ENCODE results near the gene EEIG1.

Gene EEIG1

GRCh38 chr9:127937388-127938297 lies 43.1 kb downstream of the EEIG1 start, which contains the start of gene DPM2:
Gene DPM2 (minus strand): TSS chr9:127937854. CDS start chr9:127937820, 34 bp downstream.
- TF ChIP-seq CTCF (IDR thresholded peaks at IDR 0.05; ENCODE audit: low read length, missing control alignments): no peak
- H3K4me3 ChIP-seq (replicated peaks; ENCODE audit: low read depth, low read length): peak within 1 kb of the TSS; percentile 91
- DNase-seq (ENCODE audit: low read depth): peak; percentile 85

- no peak for TF ChIP-seq CTCF (IDR thresholded peaks at IDR 0.05; ENCODE audit: low read length, missing control alignments)
- no peak for DNase-seq (ENCODE audit: low read depth)
- peak overlapping the region; percentile 91 for H3K4me3 ChIP-seq (replicated peaks; ENCODE audit: low read depth, low read length)
Measured at GRCh38 chr9:127937056-127937387, 43.8 kb downstream of the EEIG1 start.

- H3K4me3 ChIP-seq (replicated peaks; ENCODE audit: low read depth, low read length): peak overlapping the region; percentile 91
- no peak for DNase-seq (ENCODE audit: low read depth)
- no peak for TF ChIP-seq CTCF (IDR thresholded peaks at IDR 0.05; ENCODE audit: low read length, missing control alignments)
Measured at GRCh38 chr9:127936347-127936852, 44.4 kb downstream of the EEIG1 start.

- no peak for DNase-seq (ENCODE audit: low read depth)
- no peak overlapping the region for H3K4me3 ChIP-seq (replicated peaks; ENCODE audit: low read depth, low read length)
- TF ChIP-seq CTCF (IDR thresholded peaks at IDR 0.05; ENCODE audit: low read length, missing control alignments): no peak
Measured at GRCh38 chr9:127935765-127936221, 45.0 kb downstream of the EEIG1 start.

- no peak for TF ChIP-seq CTCF (IDR thresholded peaks at IDR 0.05; ENCODE audit: low read length, missing control alignments)
- no peak for DNase-seq (ENCODE audit: low read depth)
- H3K4me3 ChIP-seq (replicated peaks; ENCODE audit: low read depth, low read length): no peak overlapping the region
Measured at GRCh38 chr9:127934986-127935385, 45.8 kb downstream of the EEIG1 start.

- no peak for TF ChIP-seq CTCF (IDR thresholded peaks at IDR 0.05; ENCODE audit: low read length, missing control alignments)
- H3K4me3 ChIP-seq (replicated peaks; ENCODE audit: low read depth, low read length): no peak overlapping the region
- DNase-seq (ENCODE audit: low read depth): no peak
Measured at GRCh38 chr9:127934248-127934647, 46.5 kb downstream of the EEIG1 start.
